Keratinocyte (primary cell): ENCODE measurements around the gene PTPN20.

ENCODE experiments used
- EZH2 ChIP-seq: IDR thresholded peaks from one replicate; pipeline ENCODE4 v1.6.1; 2012; ENCODE audit warnings: inconsistent platforms, mild to moderate bottlenecking, low read length, moderate library complexity
- TF ChIP-seq, protein P1 (sequence below), 3 experiments: IDR thresholded peaks in 1 of 3; conservative IDR thresholded peaks in 1 of 3; optimal IDR thresholded peaks in 1 of 3; 2 replicates in 2 of 3; 3 replicates in 1 of 3; pipeline versions ENCODE3 to v1.5.1; 2011; ENCODE audit warnings: low read length in 3 of 3, mild to moderate bottlenecking in 3 of 3, moderate library complexity in 2 of 3, control low read depth in 1 of 3, inconsistent platforms in 1 of 3; ENCODE audit not compliant: insufficient read depth in 2 of 3; ENCODE audit errors: extremely low read depth in 1 of 3

DNA sequence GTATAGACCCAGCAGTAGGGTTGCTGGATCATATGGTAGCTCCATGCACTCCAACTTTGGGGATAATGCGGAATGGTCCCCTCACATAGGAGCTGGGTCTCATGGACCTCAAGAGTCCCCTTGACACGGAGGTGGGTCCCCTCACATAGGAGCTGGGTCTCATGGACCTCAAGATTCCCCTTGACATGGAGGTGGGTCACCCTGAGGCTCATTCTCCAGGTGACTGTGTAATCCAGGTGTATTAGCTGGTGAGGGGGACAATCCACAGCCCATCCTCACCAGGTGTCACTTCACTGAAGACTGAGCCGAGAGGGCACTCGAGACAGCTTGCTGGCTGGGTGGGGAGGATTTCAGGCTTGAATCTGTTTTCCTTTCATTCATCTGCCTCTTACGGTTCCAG lies 121.9 kb downstream of the PTPN20 start:
- TF ChIP-seq, protein P1, sequence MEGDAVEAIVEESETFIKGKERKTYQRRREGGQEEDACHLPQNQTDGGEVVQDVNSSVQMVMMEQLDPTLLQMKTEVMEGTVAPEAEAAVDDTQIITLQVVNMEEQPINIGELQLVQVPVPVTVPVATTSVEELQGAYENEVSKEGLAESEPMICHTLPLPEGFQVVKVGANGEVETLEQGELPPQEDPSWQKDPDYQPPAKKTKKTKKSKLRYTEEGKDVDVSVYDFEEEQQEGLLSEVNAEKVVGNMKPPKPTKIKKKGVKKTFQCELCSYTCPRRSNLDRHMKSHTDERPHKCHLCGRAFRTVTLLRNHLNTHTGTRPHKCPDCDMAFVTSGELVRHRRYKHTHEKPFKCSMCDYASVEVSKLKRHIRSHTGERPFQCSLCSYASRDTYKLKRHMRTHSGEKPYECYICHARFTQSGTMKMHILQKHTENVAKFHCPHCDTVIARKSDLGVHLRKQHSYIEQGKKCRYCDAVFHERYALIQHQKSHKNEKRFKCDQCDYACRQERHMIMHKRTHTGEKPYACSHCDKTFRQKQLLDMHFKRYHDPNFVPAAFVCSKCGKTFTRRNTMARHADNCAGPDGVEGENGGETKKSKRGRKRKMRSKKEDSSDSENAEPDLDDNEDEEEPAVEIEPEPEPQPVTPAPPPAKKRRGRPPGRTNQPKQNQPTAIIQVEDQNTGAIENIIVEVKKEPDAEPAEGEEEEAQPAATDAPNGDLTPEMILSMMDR (optimal IDR thresholded peaks at IDR 0.05 in 1 of 3, IDR thresholded peaks at IDR 0.05 in 1 of 3, conservative IDR thresholded peaks at IDR 0.05 in 1 of 3; ENCODE audit: extremely low read depth in 1 of 3, insufficient read depth in 2 of 3, low read length in 3 of 3), result no peak
- no peak for TF ChIP-seq EZH2
